HG03342 (cell line): ENCODE data around the gene STK11IP.

Source experiments
- ATAC-seq: cut with Tn5 transposase; IDR thresholded peaks from one replicate; pipeline ENCODE4 v1.9.1; 2021; ENCODE audit warnings: mild to moderate bottlenecking, moderate library complexity; ENCODE audit not compliant: unreplicated experiment

STK11IP gene

GRCh38 chr2:219597552-219598307 lies at the start of gene STK11IP:
STK11IP (plus strand) TSS chr2:219597857; CDS start chr2:219598120, 263 bp downstream.
- ATAC-seq, result peak; percentile 91

- no peak for ATAC-seq
These were observed 48.7 kb upstream of the STK11IP start for GRCh38 chr2:219548990-219549389.

- ATAC-seq, result no peak
These were observed 48.0 kb upstream of the STK11IP start for GRCh38 chr2:219549619-219550018.

GRCh38 chr2:219551441-219552381 lies 45.9 kb upstream of the STK11IP start:
- ATAC-seq, result peak; percentile 17

- ATAC-seq, result peak; percentile 93
These were observed 45.1 kb upstream of the STK11IP start for GRCh38 chr2:219552382-219553167.

GRCh38 chr2:219553168-219553417 lies 44.6 kb upstream of the STK11IP start:
- no peak for ATAC-seq

GRCh38 chr2:219553463-219553963 lies 44.1 kb upstream of the STK11IP start:
- ATAC-seq, result no peak

GRCh38 chr2:219554350-219554749 lies 43.3 kb upstream of the STK11IP start:
- no peak for ATAC-seq

GRCh38 chr2:219555956-219556355 lies 41.7 kb upstream of the STK11IP start:
- ATAC-seq, result no peak

- no peak for ATAC-seq
These were observed 41.2 kb upstream of the STK11IP start for GRCh38 chr2:219556413-219556812.

- no peak for ATAC-seq
These were observed 40.3 kb upstream of the STK11IP start for GRCh38 chr2:219557320-219557719.

- no peak for ATAC-seq
These were observed 39.6 kb upstream of the STK11IP start for GRCh38 chr2:219557791-219558785.

GRCh38 chr2:219559156-219559915 lies 38.3 kb upstream of the STK11IP start:
- no peak for ATAC-seq

GRCh38 chr2:219560037-219560892 lies 37.4 kb upstream of the STK11IP start:
- no peak for ATAC-seq

GRCh38 chr2:219560893-219561178 lies 36.8 kb upstream of the STK11IP start:
- no peak for ATAC-seq

- no peak for ATAC-seq
These were observed 36.2 kb upstream of the STK11IP start for GRCh38 chr2:219561179-219562048.
